ENCODE results near the gene WWTR1. TPM values are rescaled to one million over a fixed set of nuclear protein-coding genes. Genes with fewer than 3 reads are reported as not detected.
A peak's percentile ranks its signal among the peaks of the same experiment; 100 is the strongest.

WWTR1 gene
- polyA plus RNA-seq, 1 experiment = 119 TPM

DNA sequence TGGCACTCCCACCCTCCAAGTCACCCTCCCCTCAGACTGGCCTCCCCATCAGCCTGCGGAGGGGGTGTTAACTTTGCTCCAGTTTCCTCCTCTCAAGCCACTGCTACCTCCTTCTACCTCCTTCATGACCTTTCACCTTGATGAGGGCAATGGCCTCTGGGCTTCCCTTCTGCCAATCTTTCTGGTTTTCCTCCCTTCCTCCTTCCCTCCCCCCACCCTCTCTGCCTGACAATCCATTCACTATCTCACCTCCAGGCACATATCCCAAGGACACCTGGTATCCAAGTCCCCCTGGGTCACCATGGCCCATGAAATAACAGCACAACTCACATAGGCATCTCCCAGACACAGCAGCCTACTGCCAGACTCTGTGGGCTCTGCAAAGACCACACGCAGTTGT, 80.0 kb downstream of the WWTR1 start:
- CTCF ChIA-PET = no interaction called here
- Histone ChIP-seq H3K36me3 (ENCODE audit: control insufficient read depth, insufficient read depth, low read length) (no peaks in the 10 kb centered on the region), H3K4me3 (ENCODE audit: low read depth, low read length) (no peak overlapping the region), H3K27me3 (ENCODE audit: control insufficient read depth, insufficient read depth, low read length) (no peaks in the 10 kb centered on the region)
- POLR2A ChIA-PET = no interaction called here
- no peak for DNase-seq (ENCODE audit: low read depth)
- TF ChIP-seq, protein P1, sequence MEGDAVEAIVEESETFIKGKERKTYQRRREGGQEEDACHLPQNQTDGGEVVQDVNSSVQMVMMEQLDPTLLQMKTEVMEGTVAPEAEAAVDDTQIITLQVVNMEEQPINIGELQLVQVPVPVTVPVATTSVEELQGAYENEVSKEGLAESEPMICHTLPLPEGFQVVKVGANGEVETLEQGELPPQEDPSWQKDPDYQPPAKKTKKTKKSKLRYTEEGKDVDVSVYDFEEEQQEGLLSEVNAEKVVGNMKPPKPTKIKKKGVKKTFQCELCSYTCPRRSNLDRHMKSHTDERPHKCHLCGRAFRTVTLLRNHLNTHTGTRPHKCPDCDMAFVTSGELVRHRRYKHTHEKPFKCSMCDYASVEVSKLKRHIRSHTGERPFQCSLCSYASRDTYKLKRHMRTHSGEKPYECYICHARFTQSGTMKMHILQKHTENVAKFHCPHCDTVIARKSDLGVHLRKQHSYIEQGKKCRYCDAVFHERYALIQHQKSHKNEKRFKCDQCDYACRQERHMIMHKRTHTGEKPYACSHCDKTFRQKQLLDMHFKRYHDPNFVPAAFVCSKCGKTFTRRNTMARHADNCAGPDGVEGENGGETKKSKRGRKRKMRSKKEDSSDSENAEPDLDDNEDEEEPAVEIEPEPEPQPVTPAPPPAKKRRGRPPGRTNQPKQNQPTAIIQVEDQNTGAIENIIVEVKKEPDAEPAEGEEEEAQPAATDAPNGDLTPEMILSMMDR (IDR thresholded peaks at IDR 0.05; ENCODE audit: insufficient read depth, low read depth, low read length) = no peak

DNA sequence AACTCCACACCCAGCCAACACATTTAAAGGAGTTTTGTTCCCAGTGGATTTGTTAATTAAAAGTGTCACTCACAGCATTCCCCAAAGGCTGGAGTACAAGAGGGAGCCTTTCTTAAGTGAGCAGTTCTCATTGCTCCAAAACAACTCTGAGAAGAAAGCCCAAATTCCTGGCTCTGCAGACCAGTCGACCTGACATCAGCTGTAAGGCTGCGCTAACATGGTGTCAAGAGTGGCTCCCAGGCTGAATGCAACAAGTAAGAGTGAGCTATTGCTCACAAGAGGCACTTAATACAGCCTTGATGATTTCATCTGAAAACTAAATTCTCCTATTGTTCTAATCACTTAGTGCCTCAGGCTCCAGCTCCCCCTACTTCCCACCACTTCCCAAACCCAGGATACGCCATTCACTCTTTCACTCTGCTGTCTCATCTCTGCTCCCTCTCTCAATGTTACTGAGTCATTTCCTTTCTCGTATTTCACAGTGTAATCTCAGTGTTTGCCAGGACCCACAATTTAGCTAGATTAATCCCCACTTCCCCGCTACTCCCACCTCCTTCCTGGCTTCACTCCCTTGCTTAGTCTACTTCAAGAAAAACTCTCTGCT, 81.8 kb downstream of the WWTR1 start:
- CTCF ChIA-PET = interaction anchor here (0.6 to 2.7 kb wide), 8 partner anchors 8 to 141 kb away, joined by 3 to 8 read pairs (median 4); no protein-coding TSS in a partner anchor
- TF ChIP-seq, protein P1 (IDR thresholded peaks at IDR 0.05; ENCODE audit: insufficient read depth, low read depth, low read length) = no peak
- Histone ChIP-seq H3K36me3 (ENCODE audit: control insufficient read depth, insufficient read depth, low read length) (0 out of 2 replicates have a peak, but pooled peaks cover 1% of the 10 kb centered on the region), H3K4me3 (ENCODE audit: low read depth, low read length) (no peak overlapping the region), H3K27me3 (ENCODE audit: control insufficient read depth, insufficient read depth, low read length) (no peaks in the 10 kb centered on the region)
- POLR2A ChIA-PET = interaction anchor here (0.5 to 1.2 kb wide), 3 partner anchors 78 to 160 kb away, joined by 3 to 7 read pairs (median 3); partner anchors contain the start of gene WWTR1
- DNase-seq (ENCODE audit: low read depth) = peak; percentile 90

GRCh38 chr3:149575213-149575960, 82.4 kb downstream of the WWTR1 start:
- no peak for DNase-seq (ENCODE audit: low read depth)
- H3K4me3 ChIP-seq (ENCODE audit: low read depth, low read length) = no peak overlapping the region
- H3K27me3 ChIP-seq (ENCODE audit: control insufficient read depth, insufficient read depth, low read length) = no peaks in the 10 kb centered on the region
- H3K36me3 ChIP-seq (ENCODE audit: control insufficient read depth, insufficient read depth, low read length) = 0 out of 2 replicates have a peak, but pooled peaks cover 1% of the 10 kb centered on the region
- TF ChIP-seq, protein P1 (IDR thresholded peaks at IDR 0.05; ENCODE audit: insufficient read depth, low read depth, low read length) = no peak
- ChIA-PET CTCF (interaction anchor here (0.7 to 2.7 kb wide), 6 partner anchors 9 to 142 kb away, joined by 3 to 8 read pairs (median 4); no protein-coding TSS in a partner anchor), POLR2A (interaction anchor here (0.5 to 1.2 kb wide), 4 partner anchors 8 to 161 kb away, joined by 3 to 6 read pairs (median 3); partner anchors contain the start of gene WWTR1)

DNA sequence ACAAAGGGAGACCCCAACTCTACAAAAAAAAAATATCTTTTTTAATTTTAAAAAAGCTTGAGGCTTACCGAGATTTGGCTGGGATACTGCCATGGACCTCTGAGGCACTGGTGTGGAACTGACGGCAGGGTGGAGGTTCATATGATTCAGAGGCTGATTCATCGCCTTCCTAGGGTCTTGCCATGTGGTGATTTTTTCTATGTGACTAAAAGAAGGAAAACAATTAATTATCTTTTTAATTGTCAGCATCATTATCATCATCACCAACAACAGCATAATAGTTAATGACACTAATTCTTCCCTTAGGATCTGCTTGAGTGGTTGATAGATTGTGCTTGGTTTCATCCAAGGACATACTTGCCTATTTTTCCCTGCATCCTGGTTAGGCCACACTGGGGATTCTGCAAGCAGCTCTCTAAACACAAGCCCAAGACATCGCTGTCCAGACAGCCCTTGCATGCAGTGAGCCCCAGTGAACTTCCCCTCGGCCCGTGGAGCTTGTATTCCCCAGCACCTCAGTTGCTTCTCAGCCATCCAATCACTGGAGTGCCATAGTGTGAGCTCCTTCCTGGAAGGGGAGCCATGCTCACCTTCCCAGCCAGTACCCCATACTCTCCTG, 84.9 kb downstream of the WWTR1 start:
- Histone ChIP-seq H3K36me3 (ENCODE audit: control insufficient read depth, insufficient read depth, low read length) (0 out of 2 replicates have a peak, but pooled peaks cover 1% of the 10 kb centered on the region), H3K4me3 (ENCODE audit: low read depth, low read length) (no peak overlapping the region), H3K27me3 (ENCODE audit: control insufficient read depth, insufficient read depth, low read length) (no peaks in the 10 kb centered on the region)
- DNase-seq (ENCODE audit: low read depth) = no peak
- CTCF ChIA-PET = interaction anchor here (0.8 to 2.1 kb wide), 4 partner anchors 9 to 146 kb away, joined by 3 to 5 read pairs (median 3); partner anchors contain the start of gene WWTR1
- TF ChIP-seq, protein P1 (IDR thresholded peaks at IDR 0.05; ENCODE audit: insufficient read depth, low read depth, low read length) = no peak
- POLR2A ChIA-PET = no interaction called here

GRCh38 chr3:149571381-149571780, 86.4 kb downstream of the WWTR1 start:
- ChIA-PET POLR2A (no interaction called here), CTCF (interaction anchor here (1.7 kb wide), 1 partner anchor 146 kb away, joined by 7 read pairs; no protein-coding TSS in a partner anchor)
- no peak overlapping the region for H3K4me3 ChIP-seq (ENCODE audit: low read depth, low read length)
- TF ChIP-seq, protein P1 (IDR thresholded peaks at IDR 0.05; ENCODE audit: insufficient read depth, low read depth, low read length) = no peak
- no peak for DNase-seq (ENCODE audit: low read depth)
- H3K27me3 ChIP-seq (ENCODE audit: control insufficient read depth, insufficient read depth, low read length) = no peaks in the 10 kb centered on the region
- 0 out of 2 replicates have a peak, but pooled peaks cover 1% of the 10 kb centered on the region for H3K36me3 ChIP-seq (ENCODE audit: control insufficient read depth, insufficient read depth, low read length)
